Uterus (tissue), 2 donors: ENCODE measurements around the gene SLIT3.

Source experiments
- POLR2A ChIP-seq, 2 donors: fragments of 450-650 bp; IDR thresholded peaks; one replicate each; pipeline ENCODE4 v1.6.1; 2016; ENCODE audit warnings: antibody characterized with exemption in 2 of 2, mild to moderate bottlenecking in 1 of 2, moderate library complexity in 1 of 2
- TF ChIP-seq, protein P1 (sequence below), 4 experiments: fragments of 200-600 bp in 2 of 4; fragments of 450-650 bp in 2 of 4; sonication (generic) in 2 of 4; IDR thresholded peaks; one replicate each; pipeline ENCODE4 v1.5.1; 2016 to 2019; ENCODE audit warnings: antibody characterized with exemption in 4 of 4, mild to moderate bottlenecking in 2 of 4, moderate library complexity in 1 of 4

DNA sequence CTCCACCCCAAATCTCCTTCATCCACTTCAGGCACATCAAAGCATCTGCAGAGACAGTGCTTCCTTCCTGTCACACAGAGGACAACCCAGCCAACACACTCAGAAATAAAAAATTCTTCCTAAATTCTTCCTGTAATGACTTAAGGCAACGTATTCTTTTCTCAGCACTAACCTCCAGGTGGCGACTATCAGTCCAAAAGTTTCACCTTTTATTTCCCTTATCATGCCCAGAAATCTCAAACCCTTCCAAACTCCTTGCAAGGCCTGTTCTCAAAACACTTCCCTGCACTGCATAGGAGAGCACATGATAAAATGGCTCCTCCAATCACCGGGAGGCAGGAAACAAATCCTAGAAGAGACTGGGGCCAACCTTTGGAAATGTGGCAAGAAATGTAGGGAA, 35.1 kb downstream of the SLIT3 start:
- TF ChIP-seq, protein P1, sequence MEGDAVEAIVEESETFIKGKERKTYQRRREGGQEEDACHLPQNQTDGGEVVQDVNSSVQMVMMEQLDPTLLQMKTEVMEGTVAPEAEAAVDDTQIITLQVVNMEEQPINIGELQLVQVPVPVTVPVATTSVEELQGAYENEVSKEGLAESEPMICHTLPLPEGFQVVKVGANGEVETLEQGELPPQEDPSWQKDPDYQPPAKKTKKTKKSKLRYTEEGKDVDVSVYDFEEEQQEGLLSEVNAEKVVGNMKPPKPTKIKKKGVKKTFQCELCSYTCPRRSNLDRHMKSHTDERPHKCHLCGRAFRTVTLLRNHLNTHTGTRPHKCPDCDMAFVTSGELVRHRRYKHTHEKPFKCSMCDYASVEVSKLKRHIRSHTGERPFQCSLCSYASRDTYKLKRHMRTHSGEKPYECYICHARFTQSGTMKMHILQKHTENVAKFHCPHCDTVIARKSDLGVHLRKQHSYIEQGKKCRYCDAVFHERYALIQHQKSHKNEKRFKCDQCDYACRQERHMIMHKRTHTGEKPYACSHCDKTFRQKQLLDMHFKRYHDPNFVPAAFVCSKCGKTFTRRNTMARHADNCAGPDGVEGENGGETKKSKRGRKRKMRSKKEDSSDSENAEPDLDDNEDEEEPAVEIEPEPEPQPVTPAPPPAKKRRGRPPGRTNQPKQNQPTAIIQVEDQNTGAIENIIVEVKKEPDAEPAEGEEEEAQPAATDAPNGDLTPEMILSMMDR (IDR thresholded peaks at IDR 0.05), result no peak
- TF ChIP-seq POLR2A (IDR thresholded peaks at IDR 0.05), result no peak
